PC-9 (cell line): Measurements from ENCODE around the gene GATAD1. TPM values are rescaled to one million over a fixed set of nuclear protein-coding genes. Genes with fewer than 3 reads are reported as not detected.
"Not testable (repeated sequence)": the region's sequence is repeated elsewhere in the genome, so short reads cannot be mapped to it uniquely, and the experiment has no call there.

Experiments
- BruUV-seq: library from RNA; stranded (reverse); fragments of 400-500 nt; replicated peaks from 2 replicates; lab custom pipeline; 2021; lab: Mats Ljungman, UMichigan
- CTCF ChIA-PET: fragments of 300-600 bp; sonication (Branson Sonifier 250); formaldehyde crosslinking; loops from one replicate; lab custom pipeline; 2022; ENCODE audit warnings: antibody characterized with exemption; lab: Charles Lee
- POLR2A ChIA-PET: fragments of 300-600 bp; sonication (Branson Sonifier 250); formaldehyde crosslinking; loops from one replicate; lab custom pipeline; 2022; ENCODE audit warnings: antibody characterized with exemption; ENCODE audit not compliant: unreplicated experiment; lab: Charles Lee
- DNase-seq, 2 experiments: peaks; one replicate each; pipeline versions ENCODE4 v3.0.0 to v3.0.0-alpha.2; 2015 to 2022; ENCODE audit warnings: mixed read lengths in 1 of 2
- H2AFZ ChIP-seq: fragments of 200-600 bp; sonication (generic); 2 replicates; pipeline ENCODE4 v1.8.1; 2017; ENCODE audit warnings: antibody characterized with exemption
- H3F3A ChIP-seq: fragments of 200-600 bp; sonication (generic); 2 replicates; pipeline ENCODE4 v1.8.1; 2017; ENCODE audit warnings: antibody characterized with exemption, mild to moderate bottlenecking, low read depth; ENCODE audit not compliant: insufficient read depth
- H3K27ac ChIP-seq: fragments of 200-600 bp; sonication (generic); 2 replicates; pipeline ENCODE4 v1.6.1; 2016; ENCODE audit warnings: mixed run types
- H3K27me3 ChIP-seq: fragments of 200-600 bp; sonication (generic); 2 replicates; pipeline ENCODE4 v1.6.1; 2016; ENCODE audit warnings: low read depth, mixed run types; ENCODE audit not compliant: insufficient read depth
- H3K36me3 ChIP-seq: fragments of 200-600 bp; sonication (generic); 2 replicates; pipeline ENCODE4 v1.6.1; 2016; ENCODE audit warnings: low read depth, mixed run types
- H3K4me1 ChIP-seq: fragments of 200-600 bp; sonication (generic); replicated peaks from 2 replicates; pipeline ENCODE4 v1.6.1; 2016; ENCODE audit warnings: mixed run types; ENCODE audit not compliant: insufficient read depth
- H3K4me2 ChIP-seq: fragments of 200-600 bp; sonication (generic); 2 replicates; pipeline ENCODE4 v1.6.1; 2017; ENCODE audit warnings: mixed run types
- H3K4me3 ChIP-seq: fragments of 200-600 bp; sonication (generic); 2 replicates; pipeline ENCODE4 v1.6.1; 2016; ENCODE audit warnings: mixed run types
- H3K79me2 ChIP-seq: fragments of 200-600 bp; sonication (generic); 2 replicates; pipeline ENCODE4 v1.6.1; 2017; ENCODE audit warnings: low read depth, mixed run types
- H3K9me2 ChIP-seq: fragments of 200-600 bp; sonication (generic); 2 replicates; pipeline ENCODE4 v1.8.1; 2017; ENCODE audit warnings: mild to moderate bottlenecking; ENCODE audit not compliant: insufficient read depth
- H3K9me3 ChIP-seq: fragments of 200-600 bp; sonication (generic); 2 replicates; pipeline ENCODE4 v1.8.1; 2016; ENCODE audit warnings: low read depth; ENCODE audit not compliant: insufficient read depth
- H4K20me1 ChIP-seq: fragments of 200-600 bp; sonication (generic); 2 replicates; pipeline ENCODE4 v1.8.1; 2017; ENCODE audit not compliant: insufficient read depth
- EZH2 ChIP-seq: fragments of 200-600 bp; sonication (generic); IDR thresholded peaks from 2 replicates; pipeline ENCODE4 v1.8.0; 2017; ENCODE audit warnings: antibody characterized with exemption, low read depth
- intact Hi-C: fragments of 100-400 bp; cut with micrococcal nuclease; formaldehyde crosslinking; loops from one replicate; pipeline ENCODE4 v1.10.0; 2022; ENCODE audit not compliant: unreplicated experiment
- total RNA-seq: library from RNA; stranded (reverse); gene quantifications from 2 replicates; pipeline ENCODE4 v1.2.3, GENCODE V29; 2021
- TF ChIP-seq, protein P1 (sequence below): fragments of 200-600 bp; sonication (generic); conservative IDR thresholded peaks from 2 replicates; pipeline ENCODE4 v1.6.1; 2017; ENCODE audit warnings: mixed run types, antibody characterized with exemption, mild to moderate bottlenecking, moderate library complexity

The GATAD1 gene
- total RNA-seq, 1 experiment from 2014 or later = 39.4 TPM

GRCh38 chr7:92409357-92409756 is 37.9 kb upstream of the GATAD1 start:
- POLR2A ChIA-PET = no interaction called here
- H3K4me3 ChIP-seq = no peak overlapping the region
- H3K27ac ChIP-seq = no peak overlapping the region
- H3K9me3 ChIP-seq = no peaks in the 10 kb centered on the region
- TF ChIP-seq, protein P1, sequence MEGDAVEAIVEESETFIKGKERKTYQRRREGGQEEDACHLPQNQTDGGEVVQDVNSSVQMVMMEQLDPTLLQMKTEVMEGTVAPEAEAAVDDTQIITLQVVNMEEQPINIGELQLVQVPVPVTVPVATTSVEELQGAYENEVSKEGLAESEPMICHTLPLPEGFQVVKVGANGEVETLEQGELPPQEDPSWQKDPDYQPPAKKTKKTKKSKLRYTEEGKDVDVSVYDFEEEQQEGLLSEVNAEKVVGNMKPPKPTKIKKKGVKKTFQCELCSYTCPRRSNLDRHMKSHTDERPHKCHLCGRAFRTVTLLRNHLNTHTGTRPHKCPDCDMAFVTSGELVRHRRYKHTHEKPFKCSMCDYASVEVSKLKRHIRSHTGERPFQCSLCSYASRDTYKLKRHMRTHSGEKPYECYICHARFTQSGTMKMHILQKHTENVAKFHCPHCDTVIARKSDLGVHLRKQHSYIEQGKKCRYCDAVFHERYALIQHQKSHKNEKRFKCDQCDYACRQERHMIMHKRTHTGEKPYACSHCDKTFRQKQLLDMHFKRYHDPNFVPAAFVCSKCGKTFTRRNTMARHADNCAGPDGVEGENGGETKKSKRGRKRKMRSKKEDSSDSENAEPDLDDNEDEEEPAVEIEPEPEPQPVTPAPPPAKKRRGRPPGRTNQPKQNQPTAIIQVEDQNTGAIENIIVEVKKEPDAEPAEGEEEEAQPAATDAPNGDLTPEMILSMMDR = no peak
- TF ChIP-seq EZH2 = no peak
- H3K79me2 ChIP-seq = no peaks in the 10 kb centered on the region
- no peak overlapping the region for H3K4me2 ChIP-seq
- H4K20me1 ChIP-seq = no peaks in the 10 kb centered on the region
- BruUV-seq = no TSS peak
- H3F3A ChIP-seq = no peaks in the 10 kb centered on the region
- CTCF ChIA-PET = no interaction called here
- no peak for DNase-seq
- intact Hi-C loops = no loop called here
- H2AFZ ChIP-seq = no peak overlapping the region
- H3K4me1 ChIP-seq = no peaks in the 10 kb centered on the region
- no peaks in the 10 kb centered on the region for H3K36me3 ChIP-seq
- H3K27me3 ChIP-seq = no peaks in the 10 kb centered on the region
- H3K9me2 ChIP-seq = no peaks in the 10 kb centered on the region

GRCh38 chr7:92410162-92410561 is 37.1 kb upstream of the GATAD1 start:
- POLR2A ChIA-PET, H3K4me3 ChIP-seq, CTCF ChIA-PET, H3K79me2 ChIP-seq, H3K27me3 ChIP-seq, intact Hi-C loops, H3F3A ChIP-seq, H3K4me2 ChIP-seq, BruUV-seq, H3K36me3 ChIP-seq, H3K4me1 ChIP-seq, H2AFZ ChIP-seq, H3K9me2 ChIP-seq, H3K27ac ChIP-seq, DNase-seq, H4K20me1 ChIP-seq, H3K9me3 ChIP-seq: not testable (repeated sequence)

DNA sequence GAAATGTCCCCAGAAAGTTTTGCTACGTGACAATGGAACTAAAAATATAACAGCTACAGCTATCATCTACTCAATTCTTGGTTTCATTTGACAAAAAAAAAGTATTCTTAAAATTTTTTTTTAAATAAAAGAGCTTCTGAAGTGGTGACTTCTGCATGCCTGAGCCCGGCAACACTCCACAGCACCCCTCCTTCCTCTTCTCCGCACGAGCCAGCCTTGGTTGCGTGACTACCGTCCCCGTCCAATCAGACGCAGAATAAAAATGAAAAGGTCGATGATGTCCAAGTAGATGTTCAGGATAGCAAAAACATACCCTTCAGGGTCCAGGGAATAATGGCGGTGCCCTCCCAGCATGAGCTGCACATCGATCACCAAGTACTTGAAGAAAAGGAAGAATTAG is 34.5 kb upstream of the GATAD1 start:
- H3K36me3 ChIP-seq = no peaks in the 10 kb centered on the region
- H3K9me3 ChIP-seq = no peaks in the 10 kb centered on the region
- DNase-seq = no peak
- H2AFZ ChIP-seq = no peak overlapping the region
- CTCF ChIA-PET = no interaction called here
- intact Hi-C loops = no loop called here
- no peak overlapping the region for H3K27ac ChIP-seq
- H3K79me2 ChIP-seq = no peaks in the 10 kb centered on the region
- H3K4me1 ChIP-seq = no peaks in the 10 kb centered on the region
- no peaks in the 10 kb centered on the region for H3F3A ChIP-seq
- POLR2A ChIA-PET = no interaction called here
- H3K4me3 ChIP-seq = no peak overlapping the region
- H3K9me2 ChIP-seq = no peaks in the 10 kb centered on the region; the same call in 1 of the 2 replicates
- no peaks in the 10 kb centered on the region for H4K20me1 ChIP-seq
- H3K4me2 ChIP-seq = no peak overlapping the region
- H3K27me3 ChIP-seq = no peaks in the 10 kb centered on the region
- no peak for TF ChIP-seq EZH2
- TF ChIP-seq, protein P1 = no peak
- no TSS peak for BruUV-seq

DNA sequence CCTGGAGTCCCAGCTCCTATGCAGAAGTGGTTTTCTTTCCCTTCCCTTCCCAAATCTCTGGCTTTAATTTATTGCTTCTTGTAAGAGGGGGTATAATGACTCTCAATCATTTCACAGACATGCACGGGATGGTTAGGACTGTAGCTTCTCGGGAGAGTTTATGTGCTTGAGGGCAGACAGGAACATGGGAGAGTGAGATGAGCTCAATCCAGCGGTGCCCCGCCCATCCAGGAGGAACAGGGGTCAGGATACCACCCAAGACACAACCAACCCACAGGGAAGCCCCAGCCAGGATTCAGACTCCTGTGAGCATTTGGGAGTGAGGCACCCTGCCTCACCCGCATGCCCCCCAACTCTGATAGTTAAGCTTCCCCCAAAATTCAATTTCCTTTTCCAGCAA is 33.7 kb upstream of the GATAD1 start:
- H3K79me2 ChIP-seq = no peaks in the 10 kb centered on the region
- H3K4me2 ChIP-seq = no peak overlapping the region
- H3F3A ChIP-seq = no peaks in the 10 kb centered on the region
- TF ChIP-seq, protein P1 = no peak
- TF ChIP-seq EZH2 = no peak
- no peaks in the 10 kb centered on the region for H4K20me1 ChIP-seq
- intact Hi-C loops = no loop called here
- H3K4me1 ChIP-seq = no peaks in the 10 kb centered on the region
- H2AFZ ChIP-seq = no peak overlapping the region
- H3K36me3 ChIP-seq = no peaks in the 10 kb centered on the region
- no TSS peak for BruUV-seq
- CTCF ChIA-PET = interaction anchor here (0.6 kb wide), 1 partner anchor 1486 kb away, joined by 3 read pairs; no protein-coding TSS in a partner anchor
- POLR2A ChIA-PET = no interaction called here
- no peaks in the 10 kb centered on the region; the same call in 1 of the 2 replicates for H3K9me2 ChIP-seq
- H3K9me3 ChIP-seq = no peaks in the 10 kb centered on the region
- H3K4me3 ChIP-seq = no peak overlapping the region
- no peaks in the 10 kb centered on the region for H3K27me3 ChIP-seq
- H3K27ac ChIP-seq = no peak overlapping the region
- DNase-seq = no peak
